K562 (cell line): ENCODE results near the gene RXFP3. TPM values are rescaled to one million over a fixed set of nuclear protein-coding genes. Genes with fewer than 3 reads are reported as not detected.

Experiments
- ATAC-seq: fragments of 200-7000 bp; cut with Tn5 transposase; 3 replicates; pipeline ENCODE4 v1.9.1; 2020; ENCODE audit warnings: moderate library complexity
- BruUV-seq: library from RNA; stranded (reverse); fragments of 400-500 nt; replicated peaks from 2 replicates; lab custom pipeline; 2021; lab: Mats Ljungman, UMichigan
- CTCF ChIA-PET: fragments of 300-600 bp; formaldehyde crosslinking; extraction: SDS; loops from one replicate; lab custom pipeline; 2021; ENCODE audit warnings: low intra/inter-chr PET ratio; lab: Yijun Ruan, JAX
- POLR2A ChIA-PET: fragments of 300-600, 350-650 bp; sonication (Branson Sonifier 250); formaldehyde crosslinking; extraction: SDS; loops from one replicate; lab custom pipeline; 2021; ENCODE audit warnings: antibody characterized with exemption, inconsistent platforms; lab: Yijun Ruan, JAX
- DNase-seq, 4 experiments: peaks; one replicate each; pipeline versions ENCODE4 v3.0.0 to v3.0.0-alpha.2; 2011 to 2018; ENCODE audit warnings: low spot score in 3 of 4, mixed read lengths in 3 of 4; ENCODE audit errors: extremely low read depth in 1 of 4
- FAIRE-seq: peaks from 2 replicates; lab custom pipeline; 2011; peaks lifted over from hg19 to GRCh38; lab: Jason Lieb, UNC
- H2AFZ ChIP-seq: 2 replicates; pipeline ENCODE4 v1.6.0; 2011; ENCODE audit warnings: low read depth, low read length, control low read depth, inconsistent platforms
- H3K27ac ChIP-seq: fragments of 200-600 bp; 3 replicates; pipeline ENCODE4 v1.8.0; 2011; ENCODE audit warnings: low read depth, mild to moderate bottlenecking, control low read depth, inconsistent platforms, low read length, moderate library complexity, mixed read lengths; ENCODE audit errors: extremely low read depth
- H3K27me3 ChIP-seq, 2 experiments: fragments of 300-600 bp in 1 of 2; 2 replicates in 1 of 2; 3 replicates in 1 of 2; pipeline versions ENCODE4 v1.6.0 to v1.8.0; 2011; ENCODE audit warnings: inconsistent platforms in 2 of 2, low read length in 2 of 2, mild to moderate bottlenecking in 1 of 2, mixed read lengths in 1 of 2, moderate library complexity in 1 of 2; ENCODE audit not compliant: control insufficient read depth in 2 of 2, insufficient read depth in 2 of 2
- H3K36me3 ChIP-seq: fragments of 300-600 bp; 3 replicates; pipeline ENCODE4 v1.8.0; 2011; ENCODE audit warnings: mild to moderate bottlenecking, low read length, inconsistent platforms; ENCODE audit not compliant: control insufficient read depth, insufficient read depth
- H3K4me1 ChIP-seq, 2 experiments: fragments of 200-600 bp in 1 of 2; replicated peaks in 1 of 2; 2 replicates in 1 of 2; 3 replicates in 1 of 2; pipeline versions ENCODE4 v1.5.1 to v1.8.0; 2011; ENCODE audit warnings: inconsistent platforms in 2 of 2, low read length in 2 of 2, mild to moderate bottlenecking in 1 of 2, mixed read lengths in 1 of 2, moderate library complexity in 1 of 2; ENCODE audit not compliant: control insufficient read depth in 2 of 2, insufficient read depth in 2 of 2
- H3K4me2 ChIP-seq: 2 replicates; pipeline ENCODE4 v1.6.1; 2011; ENCODE audit warnings: low read length, control low read depth, inconsistent platforms, mixed read lengths; ENCODE audit not compliant: insufficient read depth
- H3K4me3 ChIP-seq: fragments of 200-600 bp; sonication (generic), shearing (Covaris generic); 2 replicates; pipeline ENCODE4 v1.5.1; 2016; ENCODE audit warnings: control low read depth, inconsistent platforms
- H3K79me2 ChIP-seq: fragments of 200-600 bp; 3 replicates; pipeline ENCODE4 v1.8.0; 2011; ENCODE audit warnings: low read length, inconsistent platforms; ENCODE audit not compliant: control insufficient read depth, insufficient read depth
- H3K9ac ChIP-seq, 2 experiments: 2 replicates each; pipeline versions ENCODE4 v1.6.0 to v1.6.1; 2011; ENCODE audit warnings: low read depth in 2 of 2, low read length in 2 of 2, control low read depth in 1 of 2, inconsistent platforms in 1 of 2, mild to moderate bottlenecking in 1 of 2, mixed read lengths in 1 of 2; ENCODE audit not compliant: insufficient read depth in 1 of 2
- H3K9me1 ChIP-seq: one replicate; pipeline ENCODE4 v1.6.0; 2011; ENCODE audit warnings: inconsistent platforms, mild to moderate bottlenecking, low read length, moderate library complexity; ENCODE audit not compliant: control insufficient read depth, insufficient read depth
- H3K9me3 ChIP-seq: replicated peaks from 2 replicates; pipeline ENCODE4 v1.5.1; 2011; ENCODE audit warnings: low read depth, low read length, inconsistent platforms; ENCODE audit not compliant: control insufficient read depth, insufficient read depth
- H4K20me1 ChIP-seq: replicated peaks from 2 replicates; pipeline ENCODE4 v1.6.1; 2011; ENCODE audit warnings: low read length, inconsistent platforms, mixed read lengths; ENCODE audit not compliant: control insufficient read depth, insufficient read depth
- BACH1 ChIP-seq: fragments of 200-800 bp; sonication (Bioruptor generic); IDR thresholded peaks from 2 replicates; pipeline ENCODE4 v1.6.1; 2016; ENCODE audit warnings: missing genetic modification characterization, missing compliant biosample characterization
- BHLHE40 ChIP-seq: IDR thresholded peaks from 2 replicates; pipeline ENCODE4 v1.6.1; 2011; ENCODE audit warnings: low read length, improper control_type of control experiment
- E4F1 ChIP-seq: fragments of 250-450 bp; sonication (Bioruptor Pico); IDR thresholded peaks from 2 replicates; pipeline ENCODE4 v1.5.0; 2021; ENCODE audit warnings: mild to moderate bottlenecking, borderline replicate concordance
- FOXA3 ChIP-seq, 2 experiments: fragments of 450-650 bp in 1 of 2; sonication (generic) in 1 of 2; formaldehyde crosslinking; IDR thresholded peaks in 1 of 2; conservative IDR thresholded peaks in 1 of 2; 2 replicates each; pipeline versions ENCODE4 v1.4.0 to v1.8.0; 2020 to 2022; ENCODE audit warnings: mild to moderate bottlenecking in 2 of 2, missing genetic modification reagents in 1 of 2
- HMG20A ChIP-seq: fragments of 450-650 bp; formaldehyde crosslinking; conservative IDR thresholded peaks from 2 replicates; pipeline ENCODE4 v1.4.0; 2020; ENCODE audit warnings: mild to moderate bottlenecking, mixed read lengths
- HNRNPH1 ChIP-seq: fragments of 200-400 bp; formaldehyde crosslinking; optimal IDR thresholded peaks from 2 replicates; pipeline ENCODE3; 2017; ENCODE audit warnings: low read depth, mild to moderate bottlenecking, low read length, moderate library complexity
- MCM5 ChIP-seq: fragments of 450-650 bp; IDR thresholded peaks from 2 replicates; pipeline ENCODE4 v1.6.1; 2016; ENCODE audit warnings: low read depth
- MNT ChIP-seq, 2 experiments: fragments of 450-650 bp; conservative IDR thresholded peaks; 2 replicates each; pipeline ENCODE4 v1.6.1; 2017; ENCODE audit warnings: mild to moderate bottlenecking in 2 of 2, moderate library complexity in 2 of 2
- MTA3 ChIP-seq: fragments of 450-650 bp; formaldehyde crosslinking; IDR thresholded peaks from 2 replicates; pipeline ENCODE4 v1.6.1; 2017; ENCODE audit warnings: mild to moderate bottlenecking, borderline replicate concordance
- RBM15 ChIP-seq: fragments of 200-400 bp; formaldehyde crosslinking; IDR thresholded peaks from 2 replicates; pipeline ENCODE4 v1.6.1; 2018; ENCODE audit warnings: mild to moderate bottlenecking, low read length, moderate library complexity; ENCODE audit not compliant: insufficient read depth
- SUPT5H ChIP-seq: fragments of 450-650 bp; IDR thresholded peaks from 2 replicates; pipeline ENCODE4 v1.6.1; 2016
- TAF9B ChIP-seq: fragments of 450-650 bp; IDR thresholded peaks from 2 replicates; pipeline ENCODE4 v1.6.1; 2018; ENCODE audit warnings: mild to moderate bottlenecking; ENCODE audit not compliant: partially characterized antibody
- TGIF2 ChIP-seq: sonication (generic); formaldehyde crosslinking; IDR thresholded peaks from 2 replicates; pipeline ENCODE4 v1.8.1; 2022; ENCODE audit warnings: mild to moderate bottlenecking, missing genetic modification reagents, moderate library complexity
- VEZF1 ChIP-seq: fragments of 200-800 bp; sonication (Bioruptor generic); IDR thresholded peaks from 2 replicates; pipeline ENCODE4 v1.6.1; 2017; ENCODE audit warnings: missing genetic modification characterization, missing compliant biosample characterization
- ZNF23 ChIP-seq: fragments of 250-450 bp; sonication (Bioruptor Pico); IDR thresholded peaks from 2 replicates; pipeline ENCODE4 v1.4.0; 2020; ENCODE audit warnings: mild to moderate bottlenecking
- ZNF3 ChIP-seq: fragments of 250-450 bp; sonication (Bioruptor Pico); IDR thresholded peaks from 2 replicates; pipeline ENCODE4 v1.5.0; 2021; ENCODE audit warnings: mild to moderate bottlenecking, moderate library complexity
- ZNF408 ChIP-seq: fragments of 250-450 bp; sonication (Bioruptor Pico); IDR thresholded peaks from 2 replicates; pipeline ENCODE4 v1.4.0; 2020; ENCODE audit warnings: low read depth, mild to moderate bottlenecking, moderate library complexity
- WGBS: fragments of 100-300 bp; shearing (Covaris generic); methylation state at CpG from one replicate; pipeline ENCODE4 v1.1.6; 2016; ENCODE audit warnings: low coverage, mixed read lengths; ENCODE audit not compliant: insufficient coverage; ENCODE audit errors: missing lambda C conversion rate; 5-methylcytosine and 5-hydroxymethylcytosine counted together
- in situ Hi-C: fragments of 300-500 bp; cut with MboI; formaldehyde crosslinking; loops from 4 replicates; pipeline ENCODE4 v1.15.0; 2018; ENCODE audit warnings: inconsistent platforms, mixed read lengths
- intact Hi-C: fragments of 100-400 bp; cut with micrococcal nuclease; formaldehyde crosslinking; loops from 2 replicates; pipeline ENCODE4 v1.14.2; 2022
- polyA plus RNA-seq, 8 experiments: library from polyadenylated mRNA; depleted of rRNA in 4 of 8; stranded (reverse) in 5 of 8; unstranded in 3 of 8; fragments of >200 nt; fragmentation: Nextera tagmentation in 2 of 8; fragmentation: Illumina TruSeq in 1 of 8; extraction: Ambion mirVana in 2 of 8; extraction: Trizol in 1 of 8; gene quantifications; 2 replicates each; pipeline versions ENCODE4 v1.2.1 to v1.2.3, GENCODE V29; 2011 to 2014; ENCODE audit warnings: inconsistent platforms in 1 of 8, missing spikeins in 1 of 8
- total RNA-seq, 7 experiments: library from RNA; depleted of rRNA in 6 of 7; stranded (reverse); fragments of >200 nt in 6 of 7; fragmentation: Illumina TruSeq in 2 of 7; extraction: Trizol in 2 of 7; gene quantifications; 2 replicates each; pipeline versions ENCODE4 v1.2.1 to v1.2.3, GENCODE V29; 2011 to 2021; ENCODE audit warnings: low replicate concordance in 1 of 7

Gene RXFP3
- total and polyA plus RNA-seq, 9 of the 15 experiments (the other 6 are each of a cell fraction or from before 2014, with no cell fraction given): not detected

- CTCF ChIA-PET: no interaction called here
- POLR2A ChIA-PET: no interaction called here
- WGBS: 5% methylated on average over 6 of the region's 7 CpGs
- TF ChIP-seq MTA3: no peak
- TF ChIP-seq ZNF3: no peak
- TF ChIP-seq HNRNPH1: no peak
- peak; percentile 41; the same call in 1 of the 2 replicates for TF ChIP-seq BHLHE40
- TF ChIP-seq TGIF2 (CRISPR knock-in tag): no peak
- no peak for TF ChIP-seq ZNF23
- peak; percentile 16 for TF ChIP-seq TAF9B
- TF ChIP-seq SUPT5H: no peak
- no peak for TF ChIP-seq E4F1
- no peak for TF ChIP-seq MCM5
- TF ChIP-seq ZNF408 (CRISPR knock-in tag): no peak
- TF ChIP-seq FOXA3 (CRISPR knock-in tag; conservative IDR thresholded peaks at IDR 0.05 in 1 of 2, IDR thresholded peaks at IDR 0.05 in 1 of 2): no peak
- no peak for TF ChIP-seq RBM15
- TF ChIP-seq HMG20A (CRISPR knock-in tag): no peak
- peak; percentile 62 to 73 for TF ChIP-seq MNT (conservative IDR thresholded peaks at IDR 0.05)
- TF ChIP-seq BACH1: no peak
- peak; percentile 60; the same call in 1 of the 2 replicates for TF ChIP-seq VEZF1 (CRISPR knock-in tag)
These were observed 48.5 kb downstream of the RXFP3 start, which contains the start of gene SLC45A2 for GRCh38 chr5:33984671-33985124. Gene SLC45A2 (minus strand): TSS chr5:33984693. CDS start chr5:33984583, 110 bp downstream.

More at GRCh38 chr5:33984671-33985124, 48.5 kb downstream of the RXFP3 start, which contains the start of gene SLC45A2:
- Histone ChIP-seq H3K9me1 (no peaks in the 10 kb centered on the region), H3K36me3 (no peaks in the 10 kb centered on the region), H3K79me2 (no peaks in the 10 kb centered on the region), H3K9ac (peak within 1 kb of the TSS; percentile 7 to 15; a peak in 1 of 4 replicates), H3K4me1 (peaks cover 6 to 14% of the 10 kb centered on the region in 2 experiments; a peak in 4 of 5 replicates), H3K27me3 (peaks cover 9 to 11% of the 10 kb centered on the region in 2 experiments; a peak in 4 of 5 replicates), H3K9me3 (peaks cover 5% of the 10 kb centered on the region; the same call in 1 of the 2 replicates), H3K27ac (no peak within 1 kb of the TSS; the same call in 2 of the 3 replicates), H4K20me1 (no peaks in the 10 kb centered on the region), H2AFZ (peak within 1 kb of the TSS; percentile 71), H3K4me2 (peak within 1 kb of the TSS; percentile 60), H3K4me3 (no peak within 1 kb of the TSS)
- DNase-seq (peak in 1 of 4 experiments; percentile 56), FAIRE-seq (no peak), ATAC-seq (peak; percentile 68)
- in situ Hi-C loops (no loop called here), intact Hi-C loops (no loop called here)
- BruUV-seq: no TSS peak
